NOMO-1 treated with DMSO at 0.1 percent for 48 hours (cell line): ENCODE measurements around the gene OCA2.

Experiments used
- DNase-seq: peaks from one replicate; lab custom pipeline; 2025; ENCODE audit not compliant: unreplicated experiment; lab: John Stamatoyannopoulos, UW

OCA2 gene

GRCh38 chr15:28081594-28081993 lies 17.5 kb downstream of the OCA2 start:
- DNase-seq: no peak

- DNase-seq: no peak
Measured at GRCh38 chr15:28080386-28080785, 18.7 kb downstream of the OCA2 start.

- DNase-seq: no peak
Measured at GRCh38 chr15:28079313-28079969, 19.7 kb downstream of the OCA2 start.

- DNase-seq: no peak
Measured at GRCh38 chr15:28078191-28078719, 20.9 kb downstream of the OCA2 start.

- no peak for DNase-seq
Measured at GRCh38 chr15:28075573-28075972, 23.5 kb downstream of the OCA2 start.

- DNase-seq: peak; percentile 25
Measured at GRCh38 chr15:28068930-28069329, 30.2 kb downstream of the OCA2 start.

- DNase-seq: no peak
Measured at GRCh38 chr15:28066231-28066630, 32.9 kb downstream of the OCA2 start.

GRCh38 chr15:28060005-28060404 lies 39.1 kb downstream of the OCA2 start:
- no peak for DNase-seq

- no peak for DNase-seq
Measured at GRCh38 chr15:28058082-28058481, 41.0 kb downstream of the OCA2 start.

- DNase-seq: no peak
Measured at GRCh38 chr15:28051955-28052633, 47.0 kb downstream of the OCA2 start.

GRCh38 chr15:28049581-28049980 lies 49.5 kb downstream of the OCA2 start:
- no peak for DNase-seq

- DNase-seq: no peak
Measured at GRCh38 chr15:28047277-28047676, 51.8 kb downstream of the OCA2 start.

GRCh38 chr15:28044121-28044672 lies 54.9 kb downstream of the OCA2 start:
- DNase-seq: no peak

- DNase-seq: no peak
Measured at GRCh38 chr15:28043691-28044091, 55.4 kb downstream of the OCA2 start.

GRCh38 chr15:28037969-28038590 lies 61.0 kb downstream of the OCA2 start:
- DNase-seq: no peak

- DNase-seq: no peak
Measured at GRCh38 chr15:28033443-28033842, 65.7 kb downstream of the OCA2 start.

- DNase-seq: no peak
Measured at GRCh38 chr15:28030801-28031200, 68.3 kb downstream of the OCA2 start.

- no peak for DNase-seq
Measured at GRCh38 chr15:28027714-28028076, 71.4 kb downstream of the OCA2 start.

- DNase-seq: no peak
Measured at GRCh38 chr15:28026764-28027713, 72.1 kb downstream of the OCA2 start.

- DNase-seq: no peak
Measured at GRCh38 chr15:28026221-28026620, 72.9 kb downstream of the OCA2 start.

- no peak for DNase-seq
Measured at GRCh38 chr15:28025413-28025812, 73.7 kb downstream of the OCA2 start.
